Endodermal cell (in vitro differentiated cells): Measurements from ENCODE around the gene ZNF883. TPM values are rescaled to one million over a fixed set of nuclear protein-coding genes. Genes with fewer than 3 reads are reported as not detected.

Experiments used
- DNase-seq: peaks from one replicate; pipeline ENCODE4 v3.0.0-alpha.2; 2017
- H3K27ac ChIP-seq: 2 replicates; pipeline ENCODE4 v1.5.1; 2013; ENCODE audit warnings: mild to moderate bottlenecking, low read depth, low read length, moderate library complexity
- H3K27me3 ChIP-seq: 2 replicates; pipeline ENCODE4 v1.6.1; 2013; ENCODE audit warnings: mild to moderate bottlenecking, low read length, moderate library complexity; ENCODE audit not compliant: insufficient read depth, control insufficient read depth, poor library complexity, severe bottlenecking
- H3K36me3 ChIP-seq: 2 replicates; pipeline ENCODE4 v1.7.0; 2013; ENCODE audit warnings: mild to moderate bottlenecking, low read length, moderate library complexity; ENCODE audit not compliant: control insufficient read depth, insufficient read depth
- H3K4me1 ChIP-seq: one replicate; pipeline ENCODE4 v1.7.0; 2013; ENCODE audit warnings: low read length; ENCODE audit not compliant: control insufficient read depth, insufficient read depth
- H3K4me3 ChIP-seq: 2 replicates; pipeline ENCODE4 v1.5.1; 2013; ENCODE audit warnings: mild to moderate bottlenecking, low read length, moderate library complexity
- H3K9ac ChIP-seq: 2 replicates; pipeline ENCODE4 v1.6.1; 2013; ENCODE audit warnings: mild to moderate bottlenecking, low read length, moderate library complexity; ENCODE audit not compliant: poor library complexity, severe bottlenecking; ENCODE audit errors: extremely low read depth
- H3K9me3 ChIP-seq: 2 replicates; pipeline ENCODE4 v1.6.1; 2013; ENCODE audit warnings: mild to moderate bottlenecking, low read length, moderate library complexity; ENCODE audit not compliant: control insufficient read depth
- H3K27ac Mint-ChIP-seq: 2 replicates; pipeline ENCODE4 v1.8.0; 2020; ENCODE audit warnings: mixed read lengths
- H3K27me3 Mint-ChIP-seq: 2 replicates; pipeline ENCODE4 v1.8.0; 2021; ENCODE audit warnings: mild to moderate bottlenecking, mixed read lengths; ENCODE audit not compliant: insufficient read depth
- H3K36me3 Mint-ChIP-seq: 2 replicates; pipeline ENCODE4 v1.8.0; 2020; ENCODE audit warnings: low read depth, mixed read lengths
- H3K4me1 Mint-ChIP-seq: 2 replicates; pipeline ENCODE4 v1.8.0; 2020; ENCODE audit warnings: mixed read lengths
- H3K4me3 Mint-ChIP-seq: 2 replicates; pipeline ENCODE4 v1.8.0; 2020; ENCODE audit warnings: mild to moderate bottlenecking, moderate library complexity, mixed read lengths
- H3K9me3 Mint-ChIP-seq: 2 replicates; pipeline ENCODE4 v1.8.0; 2020; ENCODE audit warnings: mild to moderate bottlenecking, mixed read lengths
- WGBS, 2 experiments: methylation state at CpG; one replicate each; pipeline versions ENCODE4 v1.1.5 to v1.1.7; 2013; ENCODE audit warnings: missing lambda C conversion rate in 2 of 2, mixed read lengths in 1 of 2; ENCODE audit not compliant: insufficient coverage in 1 of 2, insufficient read length in 1 of 2; 5-methylcytosine and 5-hydroxymethylcytosine counted together
- total RNA-seq, 2 donors: library from RNA; stranded (reverse); fragmentation: NEBNext Ultra II Directional in 1 of 2; extraction: Animal tissue kit (Norgen Biotek cat#: 25700) in 1 of 2; gene quantifications; 2 replicates in 1 of 2; 3 replicates in 1 of 2; pipeline ENCODE4 v1.2.1, GENCODE V29; 2021
- TF ChIP-seq, protein P1 (sequence below): fragments of 200-600 bp; sonication (generic); conservative IDR thresholded peaks from 2 replicates; pipeline ENCODE4 v1.5.0; 2021; ENCODE audit warnings: antibody characterized with exemption, mild to moderate bottlenecking

Gene ZNF883
- total RNA-seq, 2 donors from 2014 or later: 13.0 to 16.7 TPM

DNA sequence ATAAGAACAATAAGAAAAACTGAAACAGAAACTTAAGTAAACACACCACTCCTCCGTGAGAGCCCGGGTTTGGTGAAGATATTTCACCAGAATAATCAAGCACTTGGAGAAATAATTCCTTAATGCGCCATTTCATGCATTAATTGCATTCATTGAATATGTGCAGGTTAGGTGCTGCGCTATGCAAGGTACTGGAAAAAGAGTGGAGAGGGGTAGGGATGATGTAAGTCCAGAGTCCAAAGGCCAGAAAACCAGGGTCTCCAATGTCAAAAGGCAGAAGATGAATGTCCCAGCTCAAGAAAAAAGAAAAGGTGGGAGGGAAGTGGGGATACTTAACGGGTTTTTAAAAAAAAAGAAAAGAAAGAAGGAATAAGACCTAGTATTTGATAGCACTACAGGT lies 45.2 kb upstream of the ZNF883 start:
- H3K27me3 Mint-ChIP-seq: peaks cover 20% of the 10 kb centered on the region
- H3K36me3 Mint-ChIP-seq: no peaks in the 10 kb centered on the region
- Histone ChIP-seq H3K4me3 (peak overlapping the region; percentile 94), H3K27me3 (no peaks in the 10 kb centered on the region), H3K4me1 (no peaks in the 10 kb centered on the region), H3K36me3 (no peaks in the 10 kb centered on the region), H3K9ac (no peak overlapping the region), H3K27ac (no peak overlapping the region), H3K9me3 (peaks cover 45% of the 10 kb centered on the region)
- DNase-seq: no peak
- H3K4me3 Mint-ChIP-seq: no peak overlapping the region
- H3K4me1 Mint-ChIP-seq: no peaks in the 10 kb centered on the region
- no peak overlapping the region for H3K27ac Mint-ChIP-seq
- TF ChIP-seq, protein P1, sequence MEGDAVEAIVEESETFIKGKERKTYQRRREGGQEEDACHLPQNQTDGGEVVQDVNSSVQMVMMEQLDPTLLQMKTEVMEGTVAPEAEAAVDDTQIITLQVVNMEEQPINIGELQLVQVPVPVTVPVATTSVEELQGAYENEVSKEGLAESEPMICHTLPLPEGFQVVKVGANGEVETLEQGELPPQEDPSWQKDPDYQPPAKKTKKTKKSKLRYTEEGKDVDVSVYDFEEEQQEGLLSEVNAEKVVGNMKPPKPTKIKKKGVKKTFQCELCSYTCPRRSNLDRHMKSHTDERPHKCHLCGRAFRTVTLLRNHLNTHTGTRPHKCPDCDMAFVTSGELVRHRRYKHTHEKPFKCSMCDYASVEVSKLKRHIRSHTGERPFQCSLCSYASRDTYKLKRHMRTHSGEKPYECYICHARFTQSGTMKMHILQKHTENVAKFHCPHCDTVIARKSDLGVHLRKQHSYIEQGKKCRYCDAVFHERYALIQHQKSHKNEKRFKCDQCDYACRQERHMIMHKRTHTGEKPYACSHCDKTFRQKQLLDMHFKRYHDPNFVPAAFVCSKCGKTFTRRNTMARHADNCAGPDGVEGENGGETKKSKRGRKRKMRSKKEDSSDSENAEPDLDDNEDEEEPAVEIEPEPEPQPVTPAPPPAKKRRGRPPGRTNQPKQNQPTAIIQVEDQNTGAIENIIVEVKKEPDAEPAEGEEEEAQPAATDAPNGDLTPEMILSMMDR: no peak
- H3K9me3 Mint-ChIP-seq: peaks cover 13% of the 10 kb centered on the region
- WGBS, 2 experiments: 95 to 100% methylated on average over 3 to 5 of the region's 5 CpGs

DNA sequence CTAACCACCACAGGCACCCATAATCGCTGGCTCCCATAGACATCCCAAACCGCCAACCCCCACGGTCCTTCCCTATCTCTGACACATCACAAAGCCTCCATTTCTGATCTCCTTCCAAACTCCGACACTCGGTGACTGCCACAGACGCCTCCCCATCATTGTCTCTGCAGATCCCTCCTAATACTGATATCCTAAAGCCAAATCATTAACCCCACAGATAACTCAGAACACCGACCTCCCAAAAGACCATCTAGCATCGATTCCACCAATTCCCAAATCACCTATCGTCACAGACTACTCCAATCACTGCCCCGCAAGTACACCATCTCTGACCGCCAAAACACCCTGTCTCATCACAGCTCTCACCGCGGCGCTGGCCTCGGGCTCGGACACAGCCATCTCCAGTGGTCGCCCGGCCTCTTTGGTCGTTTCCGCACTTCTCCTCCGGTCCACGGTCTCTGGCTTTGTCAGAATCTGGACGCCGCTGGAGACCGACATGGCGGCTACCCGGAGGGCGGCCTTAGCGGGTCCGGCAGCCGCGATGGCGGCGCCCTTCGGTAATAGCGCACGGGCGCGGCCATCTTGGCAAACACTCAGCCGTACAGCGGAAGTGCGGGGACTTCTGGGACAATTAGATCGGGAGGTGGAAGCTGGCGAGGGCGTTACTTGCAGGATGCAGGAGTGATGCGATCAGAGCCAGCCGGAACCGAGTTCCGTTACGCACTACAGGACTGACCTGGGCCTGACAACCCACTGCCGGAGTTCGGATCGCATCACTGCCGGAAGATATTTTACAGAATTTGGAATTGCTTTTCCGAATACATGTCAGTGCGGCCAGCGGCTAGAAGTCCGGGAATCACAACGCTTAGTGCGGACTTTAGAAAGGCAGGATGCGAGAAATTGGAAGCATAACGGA lies 44.5 kb upstream of the ZNF883 start, which contains the start of gene ZFP37:
Gene ZFP37 (minus strand): TSS at position 534 of the 916 bp plus-strand sequence. CDS start 36 bp downstream, at position 498.
- 7 to 12% methylated on average over 24 to 62 of the region's 62 CpGs for WGBS, 2 experiments
- no peaks in the 10 kb centered on the region for H3K4me1 ChIP-seq
- Mint-ChIP-seq H3K27ac (no peak within 1 kb of the TSS), H3K27me3 (peaks cover 20% of the 10 kb centered on the region), H3K4me1 (no peaks in the 10 kb centered on the region), H3K9me3 (peaks cover 13% of the 10 kb centered on the region), H3K36me3 (no peaks in the 10 kb centered on the region), H3K4me3 (no peak within 1 kb of the TSS)
- peak within 1 kb of the TSS; percentile 94 for H3K4me3 ChIP-seq
- TF ChIP-seq, protein P1: no peak
- peaks cover 52% of the 10 kb centered on the region for H3K9me3 ChIP-seq
- peak within 1 kb of the TSS; percentile 45 for H3K27ac ChIP-seq
- H3K36me3 ChIP-seq: no peaks in the 10 kb centered on the region
- peak; percentile 97 for DNase-seq
- peak within 1 kb of the TSS; percentile 68 for H3K9ac ChIP-seq
- H3K27me3 ChIP-seq: no peaks in the 10 kb centered on the region

- no peak overlapping the region for H3K27ac ChIP-seq
- Mint-ChIP-seq H3K4me1 (no peaks in the 10 kb centered on the region), H3K27me3 (no peaks in the 10 kb centered on the region), H3K36me3 (peaks cover 67% of the 10 kb centered on the region), H3K9me3 (peaks cover 90% of the 10 kb centered on the region), H3K27ac (no peak overlapping the region), H3K4me3 (no peak overlapping the region)
- WGBS, 2 experiments: 94% methylated on average over 3 of the region's 4 CpGs; no CpG with 5 or more reads in 1 of the 2 experiments
- H3K9me3 ChIP-seq: peaks cover 90% of the 10 kb centered on the region
- no peak overlapping the region for H3K9ac ChIP-seq
- H3K27me3 ChIP-seq: no peaks in the 10 kb centered on the region
- H3K4me1 ChIP-seq: no peaks in the 10 kb centered on the region
- peaks cover 51% of the 10 kb centered on the region for H3K36me3 ChIP-seq
- no peak for DNase-seq
- TF ChIP-seq, protein P1: no peak
- H3K4me3 ChIP-seq: peak overlapping the region; percentile 51
Measured at GRCh38 chr9:113042884-113043657, 31.1 kb upstream of the ZNF883 start.
